Bronchial epithelial cell (primary cell): ENCODE measurements around the gene ST6GALNAC1. TPM values are rescaled to one million over a fixed set of nuclear protein-coding genes. Genes with fewer than 3 reads are reported as not detected.

Experiments
- DNase-seq: peaks from one replicate; pipeline ENCODE4 v3.0.0-alpha.2; 2010; ENCODE audit warnings: low read depth
- FAIRE-seq: peaks from 2 replicates; lab custom pipeline; 2011; peaks lifted over from hg19 to GRCh38; lab: Jason Lieb, UNC
- H3K27me3 ChIP-seq: 2 replicates; pipeline ENCODE4 v1.5.1; 2011; ENCODE audit warnings: low read length; ENCODE audit not compliant: control insufficient read depth, insufficient read depth
- H3K36me3 ChIP-seq: 2 replicates; pipeline ENCODE4 v1.5.1; 2011; ENCODE audit warnings: low read length; ENCODE audit not compliant: control insufficient read depth, insufficient read depth
- H3K4me3 ChIP-seq: 2 replicates; pipeline ENCODE4 v1.5.1; 2011; ENCODE audit warnings: mild to moderate bottlenecking, low read depth, low read length, control low read depth
- total RNA-seq: library from RNA; depleted of rRNA; stranded (reverse); fragments of >200 nt; gene quantifications from 2 replicates; pipeline ENCODE4 v1.2.1, GENCODE V29; 2014
- TF ChIP-seq, protein P1 (sequence below): IDR thresholded peaks from 2 replicates; pipeline ENCODE4 v1.5.1; 2011; ENCODE audit warnings: mild to moderate bottlenecking, moderate library complexity, low read length, control low read depth, inconsistent platforms; ENCODE audit not compliant: insufficient read depth, severe bottlenecking

The ST6GALNAC1 gene
- total RNA-seq, 1 donor from 2014 or later = 5.0 TPM

DNA sequence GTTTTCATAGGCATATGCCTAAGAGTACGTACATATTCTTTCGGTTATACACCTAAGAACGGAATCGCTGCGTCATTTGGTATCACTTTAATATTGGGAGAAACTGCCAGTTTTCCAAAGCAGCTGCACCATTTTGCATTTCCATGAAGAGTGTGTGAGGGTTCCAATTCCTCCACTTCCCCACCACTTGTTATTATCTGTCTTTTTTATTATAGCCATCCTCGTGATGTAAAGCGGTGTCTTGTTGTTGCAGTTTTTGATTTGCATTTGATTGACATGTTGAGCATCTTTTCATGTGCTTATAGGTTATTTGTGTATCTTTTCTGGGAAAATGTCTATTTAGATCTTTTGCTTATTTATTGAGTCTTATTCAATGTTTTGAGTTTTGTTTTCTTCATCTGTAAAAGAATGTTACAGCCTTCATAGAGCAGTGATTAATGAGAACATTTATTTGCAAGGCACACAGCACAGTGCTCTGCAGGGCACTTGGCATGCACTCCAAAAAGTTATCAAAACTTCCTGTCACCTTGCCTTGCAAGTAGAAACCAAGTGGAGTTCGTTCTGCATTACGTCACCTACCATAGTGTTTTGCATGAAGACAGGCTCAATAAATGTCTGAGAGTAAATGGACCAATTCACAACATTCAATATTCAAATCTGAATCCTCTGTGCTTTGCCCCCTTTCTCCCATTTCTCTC, 26.6 kb upstream of the ST6GALNAC1 start:
- Histone ChIP-seq H3K4me3 (no peak overlapping the region), H3K36me3 (no peaks in the 10 kb centered on the region), H3K27me3 (no peaks in the 10 kb centered on the region)
- FAIRE-seq (no peak), DNase-seq (peak; percentile 74)
- TF ChIP-seq, protein P1, sequence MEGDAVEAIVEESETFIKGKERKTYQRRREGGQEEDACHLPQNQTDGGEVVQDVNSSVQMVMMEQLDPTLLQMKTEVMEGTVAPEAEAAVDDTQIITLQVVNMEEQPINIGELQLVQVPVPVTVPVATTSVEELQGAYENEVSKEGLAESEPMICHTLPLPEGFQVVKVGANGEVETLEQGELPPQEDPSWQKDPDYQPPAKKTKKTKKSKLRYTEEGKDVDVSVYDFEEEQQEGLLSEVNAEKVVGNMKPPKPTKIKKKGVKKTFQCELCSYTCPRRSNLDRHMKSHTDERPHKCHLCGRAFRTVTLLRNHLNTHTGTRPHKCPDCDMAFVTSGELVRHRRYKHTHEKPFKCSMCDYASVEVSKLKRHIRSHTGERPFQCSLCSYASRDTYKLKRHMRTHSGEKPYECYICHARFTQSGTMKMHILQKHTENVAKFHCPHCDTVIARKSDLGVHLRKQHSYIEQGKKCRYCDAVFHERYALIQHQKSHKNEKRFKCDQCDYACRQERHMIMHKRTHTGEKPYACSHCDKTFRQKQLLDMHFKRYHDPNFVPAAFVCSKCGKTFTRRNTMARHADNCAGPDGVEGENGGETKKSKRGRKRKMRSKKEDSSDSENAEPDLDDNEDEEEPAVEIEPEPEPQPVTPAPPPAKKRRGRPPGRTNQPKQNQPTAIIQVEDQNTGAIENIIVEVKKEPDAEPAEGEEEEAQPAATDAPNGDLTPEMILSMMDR = no peak

DNA sequence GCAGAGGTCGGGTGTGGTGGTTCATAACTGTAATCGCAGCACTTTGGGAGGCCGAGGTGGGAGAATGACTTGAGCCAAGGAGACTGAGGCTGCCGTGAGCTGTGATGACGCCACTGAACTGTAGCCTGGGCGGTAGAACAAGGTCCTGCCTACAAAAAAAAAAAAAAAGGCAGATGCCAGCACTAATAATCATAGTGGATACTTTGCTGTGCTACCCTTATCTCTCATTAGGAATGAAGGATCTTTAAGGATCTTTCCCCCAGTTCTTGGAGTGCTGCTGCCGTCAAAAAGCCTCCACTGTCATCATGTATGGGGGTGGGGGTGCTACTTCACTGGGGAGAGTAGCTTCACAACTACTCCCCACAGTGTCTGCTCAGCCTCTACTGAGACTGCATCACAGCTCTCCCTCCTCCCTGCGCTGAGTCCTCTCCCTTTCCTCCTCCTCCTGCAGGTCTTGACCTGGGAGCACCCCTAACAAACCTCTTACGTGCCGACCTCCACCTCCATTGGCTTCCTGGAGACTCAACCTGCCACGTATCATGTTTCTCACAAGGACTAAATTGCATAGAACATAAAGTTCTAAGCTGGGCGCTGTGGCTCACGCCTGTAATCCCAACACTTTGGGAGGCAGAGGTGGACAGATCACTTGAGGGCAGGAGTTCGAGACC, 24.4 kb upstream of the ST6GALNAC1 start:
- Histone ChIP-seq H3K36me3 (no peaks in the 10 kb centered on the region), H3K4me3 (no peak overlapping the region), H3K27me3 (no peaks in the 10 kb centered on the region)
- DNase-seq (peak; percentile 80), FAIRE-seq (no peak)
- TF ChIP-seq, protein P1 = no peak

DNA sequence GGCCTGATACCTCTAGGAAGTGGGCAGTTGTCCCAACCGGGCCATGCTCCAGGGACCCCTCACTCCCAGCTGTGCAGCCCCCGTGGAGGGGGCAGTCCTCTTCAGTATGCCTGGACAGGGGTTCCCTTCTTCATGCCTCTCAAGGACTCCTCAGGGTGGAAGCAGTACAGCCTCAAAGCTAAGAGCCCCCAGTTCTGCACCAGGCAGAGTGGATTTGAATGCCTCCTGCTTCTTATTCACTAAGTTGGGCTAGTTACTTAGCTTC, 23.9 kb upstream of the ST6GALNAC1 start:
- DNase-seq (no peak), FAIRE-seq (no peak)
- H3K4me3 ChIP-seq = no peak overlapping the region
- H3K27me3 ChIP-seq = no peaks in the 10 kb centered on the region
- H3K36me3 ChIP-seq = no peaks in the 10 kb centered on the region
- TF ChIP-seq, protein P1 = no peak

DNA sequence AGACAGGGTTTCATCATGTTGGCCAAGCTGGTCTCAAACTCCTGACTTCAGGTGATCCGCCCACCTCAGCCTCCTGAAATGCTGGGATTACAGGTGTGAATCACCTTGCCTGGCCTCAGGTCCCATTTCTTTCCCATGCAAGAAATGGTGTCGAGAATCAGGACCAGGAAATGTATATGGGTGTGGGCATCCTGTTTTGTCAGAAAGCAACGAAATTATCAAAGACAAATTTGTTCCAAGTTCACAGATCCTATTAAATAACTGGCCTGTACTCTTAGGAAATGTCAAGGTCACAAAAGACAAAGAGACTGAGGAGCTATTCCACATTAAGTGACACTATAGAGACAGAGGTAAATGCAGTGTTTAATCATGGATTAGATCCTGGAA, 17.1 kb upstream of the ST6GALNAC1 start:
- FAIRE-seq = no peak
- Histone ChIP-seq H3K27me3 (no peaks in the 10 kb centered on the region), H3K36me3 (no peaks in the 10 kb centered on the region), H3K4me3 (no peak overlapping the region)
- peak; percentile 73 for DNase-seq
- TF ChIP-seq, protein P1 = no peak

DNA sequence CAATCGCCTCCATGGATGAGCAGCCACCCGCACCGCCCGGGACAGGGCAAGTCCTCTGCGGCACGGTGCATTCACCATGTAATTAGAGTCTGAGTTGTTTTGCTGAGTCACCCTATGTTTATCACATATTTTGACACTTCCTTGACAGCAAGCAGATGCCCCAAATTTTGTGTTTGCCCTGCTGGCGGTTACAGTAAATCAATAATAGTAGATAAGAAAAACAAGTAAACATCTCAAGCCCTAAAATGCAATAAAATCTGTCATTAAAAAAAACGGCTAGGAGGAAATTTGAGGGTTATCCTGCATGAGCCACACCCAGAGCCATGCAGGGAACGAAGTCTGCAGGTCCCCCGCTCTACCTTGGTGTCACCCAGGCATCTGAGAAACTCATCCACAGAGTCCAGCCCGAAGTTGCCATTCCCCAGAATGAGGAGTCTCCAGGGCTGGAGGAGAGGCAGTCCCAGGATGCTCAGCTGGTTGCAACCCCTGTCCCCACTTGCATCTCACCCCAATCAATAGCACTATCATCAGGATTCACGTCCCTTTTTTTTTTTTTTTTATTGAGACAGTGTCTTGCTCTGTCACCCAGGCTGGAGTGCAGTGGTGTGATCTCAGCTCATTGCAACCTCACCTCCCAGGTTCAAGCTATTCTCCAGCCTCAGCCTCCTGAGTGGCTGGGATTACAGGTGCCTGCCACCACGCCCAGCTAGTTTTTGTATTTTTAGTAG, 16.5 kb upstream of the ST6GALNAC1 start:
- DNase-seq (peak; percentile 53), FAIRE-seq (no peak)
- Histone ChIP-seq H3K27me3 (no peaks in the 10 kb centered on the region), H3K4me3 (no peak overlapping the region), H3K36me3 (no peaks in the 10 kb centered on the region)
- TF ChIP-seq, protein P1 = no peak
